HEK293T (cell line): ENCODE results near the gene NFATC2IP.

ENCODE experiments used
- FOXA1 ChIP-seq: fragments of 450-650 bp; IDR thresholded peaks from 2 replicates; pipeline ENCODE4 v1.6.1; 2016; ENCODE audit warnings: mild to moderate bottlenecking
- FOXK2 ChIP-seq: fragments of 450-650 bp; IDR thresholded peaks from 2 replicates; pipeline ENCODE4 v1.6.1; 2016; ENCODE audit warnings: mild to moderate bottlenecking
- FOXM1 ChIP-seq: fragments of 450-650 bp; IDR thresholded peaks from 2 replicates; pipeline ENCODE4 v1.6.1; 2017; ENCODE audit warnings: mild to moderate bottlenecking, borderline replicate concordance
- L3MBTL2 ChIP-seq: fragments of 450-650 bp; conservative IDR thresholded peaks from 2 replicates; pipeline ENCODE4 v1.6.1; 2016; ENCODE audit warnings: mild to moderate bottlenecking
- LEF1 ChIP-seq: fragments of 450-650 bp; IDR thresholded peaks from 2 replicates; pipeline ENCODE4 v1.6.1; 2017; ENCODE audit warnings: mild to moderate bottlenecking, borderline replicate concordance
- NFRKB ChIP-seq: fragments of 450-650 bp; IDR thresholded peaks from 2 replicates; pipeline ENCODE4 v1.6.1; 2016; ENCODE audit warnings: mild to moderate bottlenecking, moderate library complexity
- SUZ12 ChIP-seq: fragments of 450-650 bp; IDR thresholded peaks from 2 replicates; pipeline ENCODE4 v1.6.1; 2016; ENCODE audit warnings: mild to moderate bottlenecking

DNA sequence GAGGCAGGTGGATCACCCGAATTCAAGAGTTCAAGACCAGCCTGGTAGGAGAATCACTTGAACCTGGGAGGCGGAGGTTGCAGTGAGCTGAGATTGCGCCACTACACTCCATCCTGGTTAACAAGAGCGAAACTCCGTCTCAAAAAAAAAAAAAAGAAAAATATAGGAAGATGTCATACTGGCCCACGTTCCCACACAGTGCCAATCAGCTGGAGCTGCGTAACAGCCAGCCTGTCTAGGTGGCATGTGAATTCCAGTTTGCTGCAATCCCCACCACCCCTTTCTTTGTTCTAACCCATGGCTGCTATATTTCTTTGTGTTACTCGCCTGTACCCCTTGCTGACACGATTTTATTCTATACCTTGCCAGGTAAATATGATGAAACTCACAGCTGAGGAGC is 7.5 kb downstream of the NFATC2IP start:
- TF ChIP-seq SUZ12: no peak
- TF ChIP-seq LEF1: no peak
- TF ChIP-seq L3MBTL2: no peak
- TF ChIP-seq FOXA1: no peak
- no peak for TF ChIP-seq NFRKB
- no peak for TF ChIP-seq FOXM1
- TF ChIP-seq FOXK2: no peak
